Spleen (tissue), 7 donors: ENCODE data around the gene ARHGAP10.

Source experiments
- CTCF ChIP-seq, 11 experiments: fragments of 200-600 bp in 7 of 11; fragments of 450-650 bp in 4 of 11; sonication (generic) in 4 of 11; IDR thresholded peaks in 8 of 11; conservative IDR thresholded peaks in 3 of 11; 1 replicate in 7 of 11; 2 replicates in 4 of 11; pipeline versions ENCODE4 v1.4.0 to v1.8.0; 2016 to 2021; ENCODE audit warnings: antibody characterized with exemption in 11 of 11, inconsistent platforms in 4 of 11, mild to moderate bottlenecking in 1 of 11
- POLR2A ChIP-seq, 3 donors: fragments of 450-650 bp; IDR thresholded peaks; one replicate each; pipeline ENCODE4 v1.5.1; 2017; ENCODE audit warnings: antibody characterized with exemption in 3 of 3, mild to moderate bottlenecking in 1 of 3
- donor health status: DM: no; HTN: no; CAD: no; lungs with moderate emphysema.
- donor health status: DM: no; HTN: no; CAD: no.
- donor health status: DM: no; HTN: no; CAD: no.

GRCh38 chr4:147828331-147828905 lies 96.5 kb downstream of the ARHGAP10 start:
- TF ChIP-seq CTCF (IDR thresholded peaks at IDR 0.05 in 8 of 11, conservative IDR thresholded peaks at IDR 0.05 in 3 of 11): no peak
- TF ChIP-seq POLR2A (IDR thresholded peaks at IDR 0.05): no peak
